HG03066 (cell line): ENCODE measurements around the gene SETD2.

Source experiments
- ATAC-seq: cut with Tn5 transposase; IDR thresholded peaks from one replicate; pipeline ENCODE4 v1.9.1; 2021; ENCODE audit warnings: low read depth; ENCODE audit not compliant: unreplicated experiment

The SETD2 gene

DNA sequence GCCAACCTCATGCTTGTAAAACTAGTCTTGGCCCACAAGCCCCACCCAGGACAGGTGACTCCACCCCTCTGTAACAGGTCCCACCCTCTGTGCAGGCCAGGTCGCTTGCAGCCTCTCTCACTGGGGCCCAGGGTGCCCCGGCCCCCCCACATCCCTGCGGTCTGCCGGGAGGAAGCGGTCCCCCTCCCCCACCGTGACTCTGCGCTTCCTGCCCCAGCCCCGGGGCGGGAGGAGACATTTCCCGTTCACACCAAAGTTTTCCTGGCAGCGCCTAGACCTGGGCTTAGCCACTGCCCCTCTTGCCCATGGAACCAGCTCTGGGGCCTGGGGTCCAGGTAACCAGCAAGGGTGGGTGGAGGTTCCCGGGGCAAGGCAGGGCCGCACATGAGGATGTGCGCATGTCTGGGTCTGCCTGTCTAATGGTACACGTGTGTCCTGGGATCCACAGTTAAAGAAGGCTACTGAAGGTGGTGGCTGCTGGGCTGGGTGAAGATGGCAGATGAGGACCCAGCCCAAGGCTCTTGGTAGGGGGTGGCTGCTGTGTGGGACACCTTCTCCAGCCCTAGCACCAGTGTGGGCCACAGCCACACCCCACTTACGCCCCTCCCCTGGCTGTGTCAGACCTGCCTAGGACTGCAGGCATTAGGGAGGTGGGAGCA, 176.0 kb downstream of the SETD2 start:
- ATAC-seq = peak; percentile 79

DNA sequence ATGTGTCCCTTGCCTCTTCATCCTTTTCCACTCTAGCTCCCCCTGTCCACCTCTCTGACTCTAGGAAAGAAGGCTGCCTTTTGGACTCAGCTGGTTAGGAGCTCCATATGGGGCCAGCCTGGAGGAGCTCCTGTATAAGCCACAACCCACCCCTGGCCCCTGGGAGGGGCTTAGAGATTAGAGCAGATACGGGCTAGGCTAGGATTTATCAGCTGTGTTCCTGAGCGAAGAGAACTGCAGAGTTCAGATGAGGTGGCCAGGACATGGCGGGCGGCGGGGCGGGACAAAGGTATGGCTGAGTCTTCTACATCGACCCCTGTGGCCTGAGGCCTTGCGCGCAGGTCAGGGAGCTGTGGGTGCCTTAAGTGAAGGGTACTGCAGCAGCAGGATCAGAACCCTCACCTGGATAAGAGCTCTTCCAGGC, 176.6 kb downstream of the SETD2 start:
- ATAC-seq = peak; percentile 9

DNA sequence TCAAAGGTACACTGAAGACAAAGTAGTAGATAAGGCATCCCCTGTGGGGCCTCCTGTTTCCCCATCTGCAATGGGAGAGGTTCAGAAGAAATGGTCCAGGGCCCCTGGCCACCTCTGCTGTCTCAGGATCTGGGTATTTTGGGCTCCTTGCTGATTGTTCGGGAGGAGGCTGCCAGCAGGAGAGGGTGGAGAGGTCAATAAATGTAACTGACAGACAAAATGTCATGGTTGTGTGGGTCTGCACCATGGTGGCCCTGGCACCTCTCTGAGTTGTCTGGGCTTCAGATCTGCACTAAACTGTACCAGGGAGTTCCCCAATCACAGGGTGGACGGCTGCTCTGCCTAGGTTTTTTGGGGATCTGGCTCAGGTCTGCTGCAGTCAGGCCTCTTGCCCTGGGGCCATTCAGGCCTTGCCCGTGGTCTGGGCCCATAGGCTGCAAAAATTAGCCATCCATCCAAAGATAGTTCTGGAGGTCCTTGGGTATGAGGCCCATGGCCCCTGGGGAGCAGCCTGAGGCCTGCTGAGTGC, 177.1 kb downstream of the SETD2 start:
- no peak for ATAC-seq

DNA sequence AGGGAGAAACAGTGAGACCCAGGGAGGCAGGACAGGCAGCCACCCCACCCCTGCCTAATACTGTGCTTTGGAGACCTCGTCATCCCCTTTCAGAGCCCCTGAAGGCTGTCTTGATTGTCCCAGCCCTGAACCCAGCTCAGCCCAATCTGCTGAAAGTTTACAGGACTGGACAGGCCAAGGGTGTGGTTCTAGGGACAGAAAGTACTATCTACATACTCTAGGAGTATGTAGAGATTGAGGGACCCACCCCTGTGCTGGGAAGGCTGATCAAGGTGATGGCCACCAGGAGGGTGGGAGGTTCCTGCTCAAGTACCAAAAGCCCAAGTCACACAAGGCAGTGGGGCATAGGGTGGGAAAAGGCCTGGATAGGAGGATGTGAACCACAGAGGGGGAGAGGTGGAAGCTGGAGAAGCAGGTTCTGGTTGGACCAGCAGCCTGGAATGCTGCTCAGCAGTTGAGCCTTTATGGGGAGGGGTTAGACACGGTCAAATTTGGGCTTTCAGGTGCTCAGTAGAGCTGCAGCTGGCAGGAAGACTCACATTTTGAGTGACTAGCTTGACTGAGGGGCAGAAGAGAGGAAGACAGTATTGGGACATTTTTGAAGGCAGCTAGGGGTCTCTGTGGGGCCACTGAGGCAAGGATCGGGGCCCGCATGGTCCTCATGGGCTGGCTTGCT, 177.7 kb downstream of the SETD2 start:
- no peak for ATAC-seq

DNA sequence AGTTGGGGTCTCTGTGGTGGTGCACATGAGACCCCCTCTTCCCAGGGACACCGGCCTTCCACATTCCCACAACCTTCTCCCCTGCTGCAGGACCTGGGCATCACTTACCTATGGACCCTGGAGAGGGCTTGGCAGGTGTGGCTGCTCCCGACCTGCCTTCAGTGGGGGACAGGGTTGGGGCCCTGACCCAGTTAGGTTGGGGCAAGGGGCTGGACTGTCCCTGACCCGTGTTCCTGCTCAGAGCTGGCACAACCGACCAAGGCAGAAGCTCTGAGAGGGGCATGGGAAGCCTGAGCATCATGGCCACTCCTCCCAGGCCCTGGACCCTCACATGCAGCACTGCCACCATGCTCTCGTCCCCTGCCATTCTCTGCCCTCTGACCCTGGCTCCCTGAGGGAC, 178.3 kb downstream of the SETD2 start:
- ATAC-seq = no peak

DNA sequence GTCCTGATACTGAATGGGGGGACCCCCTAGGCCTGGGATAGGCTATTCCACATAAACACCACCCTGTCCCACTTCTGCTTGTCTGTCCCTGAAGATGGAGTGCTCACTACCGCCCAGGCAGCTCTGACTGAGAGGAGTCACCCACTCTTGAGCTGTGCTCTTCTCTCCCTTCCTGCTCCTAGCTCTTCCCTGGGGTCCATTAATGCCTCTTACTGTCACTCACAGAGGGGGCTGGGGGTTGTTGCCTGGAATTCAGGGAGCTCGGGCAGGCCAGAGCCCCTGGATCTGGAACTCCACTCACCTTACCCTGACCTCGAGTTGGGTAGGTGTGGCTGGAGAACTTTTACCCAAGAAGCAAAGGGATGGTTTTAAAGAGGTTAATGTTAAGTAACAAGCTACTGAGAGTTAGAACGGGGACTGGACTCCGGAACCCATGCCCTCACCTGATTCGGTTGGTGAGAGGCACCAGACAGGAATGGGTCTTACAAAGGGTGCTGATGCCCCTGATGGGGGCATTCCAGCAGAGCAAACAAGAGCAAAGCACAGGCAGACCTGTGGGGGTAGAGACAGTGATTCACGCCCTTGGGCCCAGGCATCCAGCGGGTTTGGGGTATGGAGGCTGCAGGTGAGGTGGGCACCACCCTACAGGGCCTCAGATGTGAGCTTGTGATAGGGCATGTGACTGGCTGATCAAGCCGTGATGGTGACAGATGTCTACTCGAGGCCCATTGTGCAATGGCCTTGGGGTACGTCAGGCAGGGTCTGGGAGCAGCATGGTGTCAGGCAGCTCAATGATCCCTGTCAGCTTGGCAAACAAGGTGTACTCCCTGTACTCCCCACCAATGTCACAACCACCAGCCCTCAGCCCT, 179.1 kb downstream of the SETD2 start:
- ATAC-seq = no peak

DNA sequence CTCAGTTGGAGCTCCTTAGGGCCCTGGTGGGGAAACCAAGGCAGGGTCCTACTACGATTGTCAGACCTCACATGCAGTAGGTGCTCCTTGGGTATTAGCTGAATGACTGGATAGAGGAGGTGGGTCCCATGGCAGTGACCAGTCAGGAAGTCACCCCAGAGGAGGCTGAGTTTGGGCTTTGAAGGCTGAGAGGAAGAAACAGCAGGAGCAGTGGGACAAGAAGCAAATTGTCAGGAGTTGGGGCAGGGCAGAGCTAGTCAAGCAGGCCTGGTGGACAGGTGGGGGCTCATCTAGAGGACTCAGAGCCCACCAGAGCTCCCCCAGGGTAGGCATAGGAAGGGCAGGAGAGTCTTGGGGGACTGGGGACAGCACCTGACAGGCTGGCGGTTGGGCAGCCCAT, 181.4 kb downstream of the SETD2 start:
- ATAC-seq = no peak

DNA sequence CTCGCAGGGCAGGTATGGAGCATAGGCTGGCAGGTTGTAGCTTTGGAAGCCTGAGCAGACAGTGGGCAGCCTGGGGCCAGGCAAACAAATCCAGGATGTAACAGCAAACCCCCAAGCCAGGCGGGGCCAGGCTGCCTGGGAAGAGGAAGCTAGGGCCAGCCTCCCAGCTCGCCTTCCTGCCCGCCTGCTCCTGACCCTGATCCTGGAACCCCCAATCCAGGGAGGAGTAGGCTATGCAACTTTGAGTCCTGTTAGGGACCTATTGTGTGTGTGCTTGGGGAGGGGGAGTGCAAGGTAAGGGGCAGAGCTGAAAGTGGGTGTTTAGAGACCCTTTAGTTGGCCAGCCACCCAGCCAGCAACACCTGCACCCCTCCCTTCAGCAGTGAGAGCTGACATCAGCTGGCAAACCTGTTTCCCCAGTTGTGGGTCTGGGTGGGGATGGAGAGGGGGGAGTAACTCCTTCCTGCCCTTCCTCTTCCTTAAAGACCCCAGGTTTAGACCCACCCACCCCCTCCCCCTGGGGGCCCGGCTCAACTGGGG, 181.9 kb downstream of the SETD2 start:
- ATAC-seq = no peak

DNA sequence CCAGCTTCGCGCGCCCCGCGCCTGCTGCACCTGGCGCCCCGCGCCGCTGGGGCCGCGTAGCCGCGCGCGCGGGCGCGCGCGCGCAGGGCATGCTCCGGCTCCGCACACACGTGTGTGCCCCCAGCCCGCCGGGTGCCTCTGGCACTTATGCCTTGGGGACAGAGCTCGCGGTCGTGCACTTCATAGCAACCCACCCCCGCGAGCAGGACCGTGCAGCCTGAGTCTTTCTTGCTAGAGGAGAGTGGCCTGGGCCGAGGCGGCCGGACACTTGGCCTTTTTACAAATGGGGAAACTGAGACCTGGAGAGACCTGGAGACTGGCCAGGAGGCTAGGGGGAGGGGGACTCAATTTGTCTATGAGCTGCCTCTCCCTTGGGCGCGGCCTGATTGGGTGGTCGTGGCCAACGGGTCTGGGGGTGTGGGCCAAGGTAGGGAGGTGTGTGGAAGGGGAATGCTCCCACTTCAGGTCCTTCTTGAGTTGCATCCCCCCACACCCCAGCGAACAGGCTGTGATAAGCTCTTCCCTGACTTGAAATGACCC, 183.9 kb downstream of the SETD2 start:
- ATAC-seq = peak; percentile 4

DNA sequence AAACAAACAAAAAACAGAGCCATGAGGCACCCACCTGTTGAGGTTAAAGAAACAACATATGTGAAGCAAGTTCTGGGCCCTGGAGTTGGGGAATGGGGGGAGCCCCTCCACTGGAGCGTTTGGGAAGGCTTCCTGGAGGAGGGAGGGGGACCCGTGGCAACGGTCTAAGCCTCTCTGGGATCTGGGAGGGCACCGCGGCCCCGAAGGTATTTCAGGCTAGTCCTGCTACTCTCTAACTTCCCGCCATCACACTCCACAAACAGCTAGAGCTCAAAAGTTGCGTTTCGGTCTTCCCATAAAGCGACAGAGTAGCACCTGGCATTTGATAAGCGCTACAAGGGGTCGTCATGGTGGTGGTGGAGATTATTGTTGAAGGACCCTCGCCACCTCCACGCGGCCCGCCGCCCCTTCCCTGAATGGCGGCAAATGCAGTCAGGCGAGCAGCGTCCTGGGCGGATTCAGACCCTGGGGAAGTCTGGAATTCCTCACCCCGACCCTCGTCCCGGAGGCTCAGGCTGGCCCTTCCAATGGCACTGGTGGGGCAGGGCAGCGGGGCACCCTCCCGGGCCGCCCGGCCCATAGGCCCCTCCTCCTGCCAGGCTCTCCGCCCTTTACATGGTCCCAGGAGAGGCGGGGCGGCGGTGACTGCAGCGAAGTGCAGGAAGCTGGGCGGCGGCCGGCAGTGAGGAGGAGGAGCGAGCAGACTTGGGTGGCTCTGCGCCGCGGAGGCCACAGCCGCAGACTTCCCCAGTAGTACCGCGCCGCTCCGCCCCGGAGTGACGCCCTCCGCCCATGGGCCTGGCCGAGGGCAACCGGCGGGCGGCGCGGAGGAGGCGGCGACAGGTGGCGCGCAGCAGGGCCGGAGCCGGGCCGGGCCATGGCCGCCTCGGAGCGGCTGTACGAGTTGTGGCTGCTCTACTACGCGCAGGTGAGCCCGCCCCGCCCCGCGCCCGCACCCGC, 184.6 kb downstream of the SETD2 start, which contains the start of gene NBEAL2:
NBEAL2 (plus strand) TSS at position 682 of the 960 bp plus-strand sequence; CDS start at position 878, 196 bp downstream.
- ATAC-seq = peak; percentile 74

DNA sequence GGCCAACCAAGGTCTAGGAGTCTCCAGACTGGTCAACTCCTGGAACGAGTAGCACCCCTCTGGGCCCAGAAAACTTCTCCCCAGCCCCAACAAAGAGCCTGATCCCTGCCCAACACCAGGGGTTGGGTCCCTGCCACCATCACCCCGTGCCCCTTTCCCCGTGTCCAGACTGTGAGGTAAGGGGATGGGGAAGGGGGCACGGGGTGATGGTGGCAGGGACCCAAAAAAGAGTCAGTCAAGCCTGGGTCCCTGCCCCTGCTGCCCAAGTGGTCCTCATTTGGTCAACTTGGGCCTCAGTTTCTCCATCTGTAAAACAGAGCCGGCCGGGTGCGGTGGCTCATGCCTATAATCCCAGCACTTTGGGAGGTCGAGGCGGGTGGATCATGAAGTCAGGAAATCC, 185.5 kb downstream of the SETD2 start:
- no peak for ATAC-seq

DNA sequence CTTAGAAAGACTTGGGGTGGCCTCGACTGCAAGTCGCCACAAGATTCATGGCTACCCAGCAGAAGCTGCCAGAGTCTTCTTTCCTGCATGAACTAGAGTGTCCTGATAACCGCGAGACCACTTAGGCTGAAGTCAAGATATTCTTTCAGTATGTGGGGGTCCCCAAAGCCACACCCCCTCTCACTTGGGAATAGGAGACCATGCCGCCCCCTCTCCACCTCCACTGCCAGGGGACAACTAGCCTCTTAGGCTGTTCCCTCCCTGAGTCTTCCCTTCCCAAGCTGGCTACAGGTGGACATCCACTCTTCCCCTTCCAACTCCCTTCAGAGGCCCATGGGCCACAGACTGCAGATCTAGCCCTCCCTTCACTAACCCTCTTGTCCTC, 186.1 kb downstream of the SETD2 start:
- ATAC-seq = no peak

DNA sequence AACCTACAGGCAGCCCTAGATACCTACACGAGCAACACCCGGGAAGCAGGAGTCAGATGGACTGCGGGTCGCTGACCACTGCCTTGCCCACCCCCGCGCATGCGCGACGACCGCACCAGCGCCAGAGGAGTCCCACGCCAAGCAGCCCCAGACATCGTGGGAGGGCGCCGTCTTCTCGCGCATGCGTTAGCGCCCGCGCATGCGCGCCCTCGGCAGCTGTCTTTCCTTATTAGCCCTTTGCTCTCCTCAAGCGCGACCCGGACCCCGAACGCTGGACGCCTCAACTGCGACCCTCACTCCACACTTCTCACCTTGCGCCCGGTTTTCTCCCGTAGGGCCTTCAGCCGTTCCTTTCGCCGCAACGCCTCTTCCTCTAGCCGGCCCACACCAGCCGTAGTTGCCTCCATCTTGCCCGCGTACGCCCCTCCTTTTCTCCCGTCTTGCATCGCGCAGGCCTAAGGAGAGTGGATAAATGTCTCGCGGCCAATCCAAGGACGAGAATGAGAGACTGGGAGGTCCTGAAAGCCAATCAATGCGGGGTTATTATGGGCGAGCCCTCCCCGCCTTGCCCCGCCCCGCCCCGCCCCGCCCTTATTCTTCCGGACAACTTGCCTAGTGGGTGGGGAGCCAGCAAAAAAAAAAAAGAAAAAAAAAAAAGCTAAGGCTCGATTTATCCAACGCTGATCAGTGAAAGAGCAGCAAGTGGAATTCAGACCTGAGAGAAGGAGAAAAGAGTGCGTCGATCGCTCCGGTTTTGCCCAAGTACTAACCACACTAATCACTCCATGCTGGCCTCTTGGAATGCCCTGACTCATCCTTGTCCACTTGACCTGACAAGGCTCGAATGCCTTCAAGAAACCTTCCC, 187.4 kb downstream of the SETD2 start, which contains the start of gene CCDC12:
CCDC12 (minus strand) TSS at position 420 of the 865 bp plus-strand sequence; CDS start at position 407, 13 bp downstream.
- ATAC-seq = peak; percentile 63

DNA sequence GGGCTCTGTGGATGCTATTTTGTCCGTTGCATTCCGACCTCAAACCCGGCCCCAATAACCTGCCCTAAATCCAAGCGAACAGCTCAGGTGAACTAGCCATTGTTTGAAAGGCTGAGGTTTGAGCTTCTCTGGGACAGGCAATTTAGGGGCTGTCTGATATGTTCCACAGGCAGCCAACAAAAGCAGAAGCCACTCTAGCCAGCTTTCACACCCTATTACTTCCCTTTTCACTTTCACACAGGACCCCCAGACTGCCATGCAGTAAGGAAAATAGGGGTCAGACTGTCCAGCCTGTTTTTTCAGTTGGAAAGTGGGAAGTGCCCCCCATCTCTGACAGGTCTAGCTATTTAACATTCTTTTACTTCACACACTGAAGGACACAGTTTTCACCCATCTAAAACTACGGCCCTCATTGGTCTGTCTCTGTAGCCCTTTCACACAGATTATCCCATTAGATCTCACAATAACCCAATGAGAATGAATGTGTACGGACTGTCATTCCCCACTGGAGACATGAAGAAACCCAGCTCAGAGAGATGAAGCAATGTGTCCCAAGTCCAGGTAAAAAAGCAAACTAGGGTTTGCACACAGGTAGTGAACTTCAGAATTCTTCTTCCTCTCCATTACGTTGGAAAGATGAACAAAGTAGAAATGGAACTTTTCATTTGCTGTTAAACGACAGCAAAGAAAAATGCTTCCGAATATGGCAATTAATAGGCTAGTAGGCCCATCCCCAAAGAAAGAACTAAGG, 189.3 kb downstream of the SETD2 start:
- no peak for ATAC-seq

DNA sequence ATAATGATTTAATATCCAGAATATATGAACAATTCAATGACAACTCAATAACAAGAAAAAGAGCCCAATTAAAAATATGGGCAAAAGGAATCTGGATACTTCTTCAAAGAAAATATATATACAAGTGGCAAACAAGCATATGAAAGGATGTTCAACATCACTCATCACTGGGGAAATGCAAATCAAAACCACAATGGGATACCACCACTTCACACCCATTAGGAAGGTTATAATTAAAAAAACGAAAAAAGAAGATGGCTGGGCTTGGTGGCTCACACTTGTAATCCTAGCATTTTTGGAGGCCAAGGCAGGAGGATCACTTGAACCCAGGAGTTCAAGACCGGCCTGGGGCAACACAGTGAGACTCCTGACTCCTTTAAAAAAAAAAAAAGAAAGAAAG, 191.5 kb downstream of the SETD2 start:
- no peak for ATAC-seq

DNA sequence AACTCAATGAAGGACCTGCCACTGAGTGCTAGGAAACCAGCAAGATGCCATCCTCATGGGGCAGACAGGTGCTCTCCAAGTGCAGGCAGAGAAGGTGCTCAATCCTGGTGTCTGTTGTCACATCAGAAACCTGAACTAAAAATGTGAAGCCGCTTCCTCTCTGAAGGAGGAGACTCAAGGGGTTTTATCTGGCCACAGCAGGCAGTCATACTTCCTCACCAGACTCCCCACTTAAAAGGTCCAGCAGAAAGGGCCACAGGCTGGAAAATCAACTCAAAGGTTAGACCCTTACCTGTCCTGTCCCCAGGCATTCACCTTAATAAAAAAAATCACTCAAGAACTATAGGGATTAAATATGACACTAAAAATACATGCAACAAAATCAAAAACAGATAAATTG, 192.2 kb downstream of the SETD2 start:
- no peak for ATAC-seq

DNA sequence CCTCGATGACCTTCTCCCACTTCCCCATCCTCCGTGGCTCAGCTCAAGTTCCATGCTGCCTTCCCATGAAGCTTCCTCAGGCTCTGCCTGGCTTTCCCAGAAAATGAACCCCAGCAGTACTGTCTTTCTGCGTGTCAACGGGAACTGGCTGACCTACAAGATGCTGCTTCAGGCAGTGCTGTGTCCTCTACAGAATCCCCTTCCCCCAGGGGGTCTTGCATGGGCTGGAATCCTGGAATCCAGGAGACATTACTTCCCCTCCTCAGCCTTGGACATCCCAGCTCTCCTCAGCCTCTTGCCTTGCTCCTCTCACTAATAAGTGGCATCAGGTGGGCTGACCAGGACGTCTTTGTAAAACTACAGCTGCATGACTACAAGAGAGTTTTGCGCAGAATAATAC, 192.8 kb downstream of the SETD2 start:
- ATAC-seq = no peak
